ENCODE data around the gene KCNC2.

KCNC2 gene

DNA sequence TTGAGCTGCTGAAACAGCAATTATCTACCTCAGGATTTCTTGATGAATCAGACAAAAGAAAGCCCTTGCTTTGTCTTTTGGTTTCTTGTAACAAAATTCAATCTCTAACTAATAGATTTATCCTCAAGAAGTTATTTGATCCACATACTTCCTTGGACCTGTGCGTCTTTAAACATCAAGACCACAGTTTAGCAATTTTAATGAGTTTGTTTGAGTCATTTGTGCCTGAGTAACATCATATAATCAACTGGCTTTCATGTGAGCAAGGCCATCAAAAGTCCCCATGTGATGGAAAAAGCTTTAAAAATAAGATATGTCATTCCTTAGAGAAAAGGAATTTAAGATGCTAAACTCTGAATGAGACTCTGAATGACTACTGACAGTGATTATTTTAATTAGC, 52.3 kb downstream of the KCNC2 start:
- DNase-seq: no peak

DNA sequence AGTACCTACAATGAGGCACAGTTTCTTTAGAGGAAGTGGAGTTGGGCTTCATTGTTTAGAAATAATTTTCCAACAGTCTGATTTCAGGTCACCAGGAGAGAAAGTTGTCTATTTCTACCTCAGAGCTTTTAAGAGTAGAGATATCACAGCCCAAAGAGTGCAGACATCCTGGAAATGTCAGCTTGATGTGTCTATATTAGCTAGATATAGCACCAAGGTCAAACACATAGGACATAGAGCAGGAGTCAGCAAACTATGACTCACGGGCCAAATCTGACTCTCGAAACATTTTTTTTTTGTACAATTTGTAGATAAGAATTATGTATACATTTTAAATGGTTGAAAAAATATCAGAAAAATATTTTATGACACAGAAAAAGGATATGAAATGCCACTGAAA, 53.7 kb downstream of the KCNC2 start:
- DNase-seq: no peak

DNA sequence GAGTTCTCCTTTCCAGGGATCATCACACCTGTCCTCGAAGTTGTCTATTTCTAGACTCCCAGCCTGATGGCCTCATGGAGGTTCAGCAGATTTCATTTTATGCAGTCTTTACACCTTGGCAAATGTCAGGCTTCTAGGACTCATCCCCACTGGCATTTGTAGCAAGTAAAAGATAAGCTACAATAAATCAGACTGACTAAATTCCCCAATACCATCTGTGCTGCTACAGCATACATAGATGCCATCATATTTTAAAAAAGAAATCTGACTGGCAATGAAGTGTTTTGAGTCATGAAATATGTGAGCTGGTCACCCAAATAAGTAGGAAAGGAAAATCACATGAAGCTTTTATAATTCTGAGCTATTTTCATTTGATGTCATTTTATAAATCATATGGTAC, 55.3 kb downstream of the KCNC2 start:
- no peak for DNase-seq

DNA sequence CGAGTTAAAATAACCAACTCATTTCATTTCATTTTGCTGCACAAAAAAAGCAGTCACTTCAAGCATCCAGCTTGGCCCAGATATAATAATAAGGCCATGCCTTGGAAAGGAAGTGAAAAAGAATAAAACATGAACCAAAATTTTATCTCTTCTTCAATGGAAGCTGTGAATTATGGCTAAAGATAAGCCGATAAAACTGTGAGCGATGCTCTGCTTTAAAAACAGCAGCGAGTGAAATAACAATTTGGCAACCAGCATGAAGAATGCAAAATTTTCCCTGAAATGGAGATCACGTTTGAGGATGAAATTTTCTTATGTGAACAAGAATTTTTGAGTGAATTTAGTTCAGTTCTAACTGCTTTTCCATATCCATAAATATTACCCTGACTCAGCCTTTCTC, 70.4 kb downstream of the KCNC2 start:
- DNase-seq: no peak

DNA sequence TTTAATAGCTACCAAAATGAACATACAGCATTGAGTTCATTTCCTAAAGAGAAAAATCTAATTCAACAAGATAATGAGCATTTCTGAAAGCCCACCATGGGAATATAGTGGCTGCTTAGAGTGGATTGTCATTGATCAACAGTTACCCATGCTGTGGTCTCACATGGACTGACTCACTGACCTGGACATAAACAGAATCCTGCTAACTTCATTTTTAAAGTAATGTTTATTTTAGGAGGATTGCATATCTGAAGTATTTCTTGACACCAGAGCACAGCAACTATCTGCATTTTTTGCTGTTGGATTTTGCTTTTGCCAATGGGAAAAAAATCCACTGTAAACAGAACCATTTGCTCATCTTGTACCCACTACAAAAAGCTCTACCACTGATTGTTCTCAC, 71.7 kb downstream of the KCNC2 start:
- DNase-seq: no peak

DNA sequence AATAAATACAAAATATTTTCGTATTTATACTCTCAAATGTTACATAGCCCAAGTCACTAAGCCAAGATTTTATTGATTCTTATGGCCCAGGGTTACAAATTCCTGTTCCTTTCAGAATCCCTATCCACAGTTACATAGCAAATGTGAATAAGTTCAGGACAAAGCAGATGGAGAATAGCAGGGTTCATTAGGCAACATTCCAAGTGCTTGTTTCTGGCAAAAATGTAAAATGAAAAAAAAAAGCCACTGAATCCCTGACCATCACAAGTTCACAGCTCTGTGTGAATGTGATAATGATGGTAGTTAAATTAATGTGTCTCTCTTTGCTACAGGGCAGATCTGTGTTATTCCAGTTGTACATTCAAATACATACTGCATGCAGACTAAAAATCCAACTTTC, 74.6 kb downstream of the KCNC2 start:
- no peak for DNase-seq

DNA sequence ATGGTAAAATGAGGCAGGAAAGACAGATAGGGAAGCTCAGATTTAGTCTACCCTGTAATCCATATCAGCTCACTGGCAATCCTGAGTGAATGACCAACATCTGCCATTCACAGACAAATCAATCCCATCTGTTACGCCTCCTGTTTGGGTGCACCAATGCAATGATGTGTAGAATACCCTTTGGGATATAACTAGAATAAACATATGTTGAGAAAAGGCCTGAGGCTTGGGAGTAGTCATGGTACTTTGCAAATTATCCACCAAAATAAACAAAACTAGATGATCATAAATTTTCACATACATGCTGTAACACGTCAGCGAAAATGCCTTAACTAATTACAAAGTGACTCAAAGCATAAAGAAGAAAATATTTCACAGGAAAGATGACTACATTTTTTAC, 78.8 kb downstream of the KCNC2 start:
- no peak for DNase-seq

DNA sequence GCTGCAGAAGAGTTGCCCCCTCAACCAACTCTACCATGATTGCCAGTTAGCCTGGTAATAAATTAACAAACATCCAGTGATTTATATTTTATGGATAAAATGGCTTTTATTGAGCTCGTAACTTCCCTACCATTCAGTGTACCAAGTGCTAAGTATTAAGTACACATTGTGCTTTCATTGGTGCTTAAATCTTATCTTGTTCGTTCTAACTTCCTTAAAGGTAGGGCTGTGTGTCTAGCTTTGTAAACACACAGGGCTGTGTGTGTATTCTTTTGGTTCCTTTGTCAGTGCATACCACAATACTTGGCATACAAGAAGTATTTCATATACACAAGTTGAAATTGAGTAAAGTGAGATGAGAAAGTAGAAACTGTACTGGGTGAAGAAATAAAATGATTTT, 80.4 kb downstream of the KCNC2 start:
- no peak for DNase-seq

DNA sequence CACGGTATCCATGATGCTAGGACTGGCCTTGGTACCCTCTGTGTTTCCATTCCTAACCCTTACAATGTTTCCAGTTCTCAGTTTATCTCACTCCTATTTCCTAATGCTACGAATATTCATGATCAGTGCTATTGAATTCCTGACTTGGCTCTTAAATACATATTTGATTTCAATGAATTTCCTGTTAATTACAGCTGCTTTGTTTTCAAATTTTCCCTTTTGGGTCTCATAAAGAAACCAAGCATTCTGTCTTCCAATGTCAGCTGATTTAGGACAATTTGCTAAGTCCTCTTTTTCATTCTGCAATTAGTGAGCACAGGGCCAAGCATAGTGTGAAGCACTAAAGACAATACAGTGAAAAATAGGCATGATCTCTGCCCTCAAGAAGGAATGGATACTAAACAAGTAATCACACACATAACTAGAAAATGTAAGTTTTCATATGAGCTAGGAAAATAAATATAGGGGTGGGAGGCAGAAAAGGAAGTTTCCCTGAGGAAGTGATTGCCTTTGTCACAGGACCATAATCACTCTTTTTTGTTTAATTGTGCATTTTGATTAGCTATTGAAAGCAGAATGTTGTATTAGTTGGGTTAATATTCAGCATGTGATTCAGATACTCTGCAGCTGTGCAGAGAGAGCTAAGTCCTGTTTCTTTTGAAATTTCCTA, 88.5 kb downstream of the KCNC2 start:
- DNase-seq: no peak

DNA sequence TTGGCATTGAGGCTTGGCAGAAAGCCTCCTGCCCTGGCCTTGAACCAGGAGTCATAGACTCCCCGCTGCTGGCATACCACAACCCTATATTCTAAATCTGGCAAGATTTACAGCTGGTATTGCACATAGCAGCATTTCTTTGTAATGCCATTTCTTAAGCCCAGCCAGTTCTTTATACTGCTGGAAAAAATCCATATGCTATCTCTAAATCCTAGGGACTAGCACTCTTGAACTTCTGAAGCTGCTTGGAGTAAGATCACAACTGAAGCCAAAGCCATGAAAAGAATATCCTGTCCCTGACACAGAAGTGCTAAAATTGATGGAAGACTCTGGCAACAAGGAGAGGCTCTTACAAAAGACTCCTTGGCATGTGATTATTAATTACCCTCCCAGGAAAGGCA, 89.3 kb downstream of the KCNC2 start:
- no peak for DNase-seq

DNA sequence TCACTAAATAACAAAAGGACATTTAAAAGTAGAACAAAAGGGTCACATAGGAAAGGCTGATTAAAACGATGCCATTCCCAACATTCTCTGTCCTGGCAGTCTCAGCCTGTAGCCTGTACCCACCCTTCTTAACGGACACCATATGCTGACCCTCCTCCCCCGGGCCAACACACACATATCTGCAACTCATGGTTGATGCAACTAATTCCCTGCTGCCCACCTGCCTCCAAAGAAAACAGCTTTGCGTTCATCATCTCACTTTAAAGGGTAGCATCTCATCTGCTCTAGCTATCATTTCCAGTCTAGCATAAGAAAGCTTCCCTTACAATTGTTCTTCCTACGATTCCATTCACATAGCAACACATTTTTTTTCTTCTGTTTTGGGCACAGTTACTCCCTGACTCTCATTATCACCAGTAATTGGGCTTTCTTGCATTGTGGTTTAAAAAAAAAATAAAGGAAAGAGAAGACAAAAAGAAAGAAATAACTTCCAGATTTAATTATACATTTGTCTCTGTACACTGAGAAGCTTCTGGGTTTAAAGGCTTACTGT, 92.9 kb downstream of the KCNC2 start:
- DNase-seq: no peak

DNA sequence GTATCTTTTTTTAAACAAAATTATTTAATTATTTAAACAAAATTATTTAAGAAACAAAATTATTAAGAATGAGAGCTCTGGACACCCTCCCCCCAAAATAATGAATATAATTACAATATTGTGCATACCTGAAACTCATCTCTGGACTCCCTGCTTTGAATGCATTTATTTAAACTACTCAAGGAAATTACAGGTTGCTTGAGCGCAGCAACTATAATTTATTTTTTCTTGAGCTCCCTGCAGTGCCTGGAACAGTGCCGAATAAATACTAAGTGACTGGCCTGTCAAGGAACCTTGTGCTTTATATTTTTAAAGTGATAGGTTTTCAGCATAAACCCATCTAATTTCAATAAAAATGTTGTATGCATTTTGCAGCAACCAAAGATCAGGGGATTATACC, 93.9 kb downstream of the KCNC2 start:
- no peak for DNase-seq

DNA sequence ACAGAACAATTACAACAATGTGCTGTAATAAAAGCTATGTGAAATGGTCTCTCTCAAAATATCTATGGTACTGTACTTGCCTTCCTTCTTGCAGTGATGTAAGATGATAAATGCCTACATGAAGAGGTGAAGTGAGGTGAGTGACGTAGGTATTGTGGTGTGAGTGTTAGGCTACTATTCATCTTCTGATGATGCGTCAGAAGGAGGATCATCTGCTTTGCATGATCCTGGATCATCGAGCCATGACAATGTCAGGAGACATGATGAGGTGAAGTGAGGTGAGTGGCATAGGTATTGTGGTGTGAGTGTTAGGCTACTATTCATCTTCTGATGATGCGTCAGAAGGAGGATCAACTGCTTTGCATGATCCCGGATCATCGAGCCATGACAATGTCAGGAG, 105.8 kb downstream of the KCNC2 start:
- DNase-seq: no peak

DNA sequence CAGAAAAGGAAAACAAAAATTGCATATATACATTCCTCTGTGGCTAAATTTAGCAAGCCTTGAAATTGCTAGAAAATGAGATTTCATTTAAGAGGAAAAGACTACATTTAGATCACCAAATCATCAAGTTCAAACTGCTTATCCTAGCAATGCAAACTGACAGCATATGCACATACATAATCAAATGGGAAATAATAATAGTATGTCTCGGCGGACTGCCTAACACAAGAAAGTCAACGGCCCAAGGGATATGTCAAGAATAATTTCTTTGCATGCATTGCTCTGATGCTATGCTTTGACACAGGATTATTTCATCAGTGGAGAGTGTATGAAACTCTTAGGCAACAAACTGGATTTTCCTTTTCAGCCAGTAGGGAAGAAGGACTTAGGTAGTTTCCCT, 107.9 kb downstream of the KCNC2 start:
- no peak for DNase-seq

DNA sequence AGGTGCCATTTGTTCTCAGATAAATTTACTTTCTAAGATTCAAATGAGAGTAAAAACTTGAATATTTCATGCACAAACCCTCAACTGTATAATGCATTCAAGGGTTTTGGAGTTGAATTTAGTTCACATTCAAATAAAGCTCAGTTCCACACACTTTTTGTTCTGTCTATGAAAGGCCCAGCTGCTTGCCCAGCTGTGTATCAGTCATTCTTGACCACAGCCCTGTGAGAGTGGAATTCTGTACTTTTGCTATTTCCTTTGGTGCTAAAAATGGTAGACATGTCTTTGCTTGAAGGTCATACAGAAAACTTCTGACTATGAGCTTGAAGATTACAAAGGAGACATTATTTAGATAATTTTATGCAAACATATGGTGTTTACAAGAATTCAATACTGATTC, 110.4 kb downstream of the KCNC2 start:
- DNase-seq: no peak

DNA sequence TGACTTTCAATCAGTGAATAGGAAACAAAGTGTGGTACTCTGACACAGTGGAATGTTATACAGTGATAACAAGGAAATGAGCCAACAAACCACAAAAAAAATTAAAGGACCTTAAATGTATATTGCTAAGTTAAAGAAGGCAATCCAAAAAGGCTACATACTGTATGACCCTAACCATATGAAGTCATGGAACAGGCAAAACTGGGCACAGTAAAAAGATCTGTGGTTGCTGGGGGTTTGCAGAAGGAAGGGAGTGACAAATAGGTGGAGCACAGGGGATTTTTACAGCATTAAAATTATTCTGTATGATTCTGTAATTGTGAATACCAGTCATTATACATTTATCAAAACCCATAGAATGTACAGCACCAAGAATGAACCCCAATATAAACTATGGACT, 112.6 kb downstream of the KCNC2 start:
- no peak for DNase-seq

DNA sequence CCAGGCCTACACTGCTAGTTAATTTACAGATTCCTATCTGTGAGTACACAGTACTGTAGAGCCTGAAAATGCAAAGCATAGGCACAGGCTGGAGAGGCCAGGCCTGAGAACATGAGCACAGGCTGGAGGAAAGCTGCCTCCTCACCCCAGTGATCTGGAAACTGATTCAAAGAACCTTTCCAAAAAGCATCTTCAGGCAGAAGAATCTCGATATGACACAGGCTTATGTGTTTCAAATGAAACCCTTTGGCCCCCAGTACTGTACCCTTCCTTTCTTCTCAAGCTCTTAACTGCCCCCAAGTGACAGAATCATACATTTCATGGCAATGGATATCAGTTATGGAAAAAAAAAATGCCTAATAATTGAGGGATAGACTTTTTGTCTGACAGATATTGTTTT, 122.0 kb downstream of the KCNC2 start:
- DNase-seq: no peak

DNA sequence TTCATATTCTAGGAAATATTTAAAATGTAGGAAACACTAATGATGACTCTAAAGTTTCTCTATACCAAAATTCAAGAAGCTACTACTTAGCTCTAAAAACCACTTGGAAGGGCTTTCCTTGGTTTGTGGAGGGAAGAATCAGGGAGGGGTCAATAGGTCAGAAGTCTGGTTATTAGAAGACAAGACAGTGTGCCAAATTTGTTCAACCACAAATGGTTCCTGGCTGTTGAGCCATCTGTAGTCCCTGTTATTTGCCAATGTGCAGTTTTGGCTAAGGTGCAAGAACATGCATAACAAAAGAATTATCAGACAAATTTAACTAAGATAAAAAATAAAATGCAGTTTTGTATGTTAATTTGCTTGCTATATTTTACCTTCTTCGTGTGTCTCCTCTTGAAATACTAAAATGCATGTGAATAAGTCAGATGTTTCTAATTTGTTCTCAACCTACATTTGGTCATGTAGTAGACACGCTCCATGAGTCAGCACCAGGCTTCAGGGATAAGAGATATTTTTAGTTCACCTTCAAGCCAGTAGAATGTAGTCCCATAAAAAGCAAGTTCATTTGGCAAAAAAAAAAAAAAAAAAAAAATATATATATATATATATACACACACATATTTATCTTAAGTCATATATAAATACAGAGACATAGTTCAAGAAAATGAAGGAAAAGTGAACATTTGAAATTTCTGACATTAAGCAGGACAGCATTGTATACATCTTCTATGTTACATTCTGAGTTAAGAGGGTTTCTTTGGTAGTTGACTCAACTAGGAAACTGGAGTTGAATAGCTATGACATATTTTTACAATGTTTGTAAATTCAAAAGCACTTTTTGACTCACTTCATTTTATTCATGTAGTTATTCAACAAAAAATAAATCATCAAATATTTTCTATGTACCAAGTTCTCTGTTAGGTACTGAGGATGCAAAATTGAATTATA, 123.3 kb downstream of the KCNC2 start:
- no peak for DNase-seq

DNA sequence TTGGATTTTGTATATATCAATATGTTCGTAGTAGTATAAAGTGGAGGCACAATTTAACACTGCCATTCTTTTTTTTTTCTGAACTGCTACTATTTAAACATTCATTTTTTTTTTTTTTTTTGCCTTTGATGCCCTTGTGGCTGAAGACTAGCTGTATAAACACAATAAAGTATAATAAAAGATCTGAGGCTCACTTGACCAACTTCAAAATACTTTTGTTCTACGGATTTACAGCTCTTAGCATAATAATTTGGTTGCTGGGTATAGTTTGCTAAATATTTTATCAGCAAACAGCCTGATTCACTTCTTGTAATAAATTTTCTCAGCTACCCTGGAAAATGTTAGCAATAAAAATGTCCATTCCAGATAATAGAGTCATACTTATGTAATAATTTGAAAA, 128.3 kb downstream of the KCNC2 start:
- no peak for DNase-seq

DNA sequence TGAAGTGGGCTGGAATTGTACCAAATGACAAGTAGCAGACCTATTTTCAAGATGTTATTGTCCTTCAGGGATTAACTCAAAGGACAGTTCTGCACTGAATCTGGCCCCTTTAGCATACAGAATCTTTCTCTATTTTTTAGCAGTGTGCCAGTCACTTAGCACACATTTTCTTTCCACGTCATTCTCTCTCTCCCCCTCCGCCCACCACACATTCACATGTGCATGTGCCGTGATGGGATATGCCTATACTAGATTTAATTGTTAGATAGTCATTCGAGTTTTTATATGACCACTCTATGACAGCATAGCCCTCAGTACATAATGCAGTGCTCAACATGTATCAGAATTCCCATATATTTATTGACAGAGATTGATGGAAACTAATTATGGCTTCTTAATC, 129.1 kb downstream of the KCNC2 start:
- no peak for DNase-seq

DNA sequence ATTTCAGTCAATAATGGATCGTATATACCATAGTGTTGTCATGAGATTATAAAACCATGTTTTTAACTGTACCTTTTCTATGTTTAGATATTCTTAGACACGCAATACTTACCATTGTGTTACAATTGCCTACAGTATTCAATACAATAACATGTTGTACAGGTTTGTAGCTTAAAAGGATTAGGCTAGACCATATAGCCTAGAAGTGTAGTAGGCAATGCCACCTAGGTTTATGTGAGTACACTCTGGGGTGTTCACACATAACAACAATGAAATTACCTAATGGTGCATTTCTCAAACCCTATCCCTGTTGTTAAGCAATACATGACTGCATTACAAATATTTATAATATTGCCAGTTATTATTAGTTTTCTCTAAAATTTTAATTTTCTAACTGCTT, 144.2 kb downstream of the KCNC2 start:
- DNase-seq: no peak

DNA sequence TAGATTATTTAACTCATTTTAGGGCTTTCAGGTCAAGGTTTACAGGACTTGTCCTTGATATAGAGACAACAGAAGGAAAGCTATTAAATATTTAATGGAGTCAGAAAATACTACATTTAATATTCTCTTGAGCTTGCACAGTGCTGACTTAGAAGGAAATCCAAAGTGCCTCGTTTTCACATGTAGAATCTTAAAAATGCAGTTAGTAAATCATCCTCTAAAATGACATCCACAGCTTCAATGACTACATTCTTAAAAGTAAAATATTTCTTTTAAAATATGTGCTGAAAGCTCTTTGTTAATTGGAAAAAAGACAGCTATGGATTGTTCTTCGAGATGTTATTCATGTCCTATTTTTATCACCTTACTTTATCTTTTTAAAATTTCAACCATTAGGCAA, 146.9 kb downstream of the KCNC2 start:
- no peak for DNase-seq

DNA sequence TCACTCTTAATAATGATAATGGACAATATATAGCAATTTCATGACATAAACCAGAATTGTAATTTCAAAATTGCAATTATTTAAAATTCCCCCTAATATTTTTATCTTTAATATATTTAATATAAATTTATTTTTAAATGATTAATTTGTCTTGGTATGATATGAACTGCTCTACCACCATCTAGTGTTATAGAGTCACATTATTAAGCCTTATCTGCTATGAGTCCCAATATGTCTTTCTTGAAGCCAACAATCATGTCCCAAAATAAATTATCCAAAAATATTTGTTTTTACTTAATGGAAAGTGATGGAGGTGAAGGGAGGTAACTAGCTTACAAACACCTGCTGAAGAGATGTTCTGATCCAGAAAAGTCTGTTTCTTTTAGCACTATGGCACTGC, 151.4 kb downstream of the KCNC2 start:
- no peak for DNase-seq

DNA sequence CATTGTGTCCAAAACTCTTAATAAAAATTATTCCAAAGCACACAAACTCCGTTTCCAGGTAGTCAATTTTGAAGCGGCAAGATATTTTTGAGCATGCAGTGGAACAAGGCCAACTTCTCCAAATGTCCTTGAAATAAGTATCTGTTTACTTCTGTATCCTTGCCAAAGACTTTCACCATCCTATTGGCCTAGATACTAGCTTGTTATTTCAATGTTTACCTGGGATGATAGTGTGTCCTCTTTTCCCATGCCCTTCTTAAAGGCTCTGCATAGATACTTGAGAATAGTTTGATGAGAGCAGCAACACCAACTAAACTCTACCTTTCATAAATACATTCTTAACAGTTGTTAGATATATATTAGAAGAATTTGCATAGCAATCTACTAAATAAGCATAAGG, 160.9 kb downstream of the KCNC2 start:
- no peak for DNase-seq
